CD4-positive, alpha-beta T cell treated with Interleukin-6 at 100 ng/mL for 8 hours (primary cell): ENCODE data around the gene MCCD1.

Experiments used
- DNase-seq: peaks from one replicate; pipeline ENCODE4 v3.0.0-alpha.2; 2020; ENCODE audit warnings: mixed read lengths, low spot score

MCCD1 gene

GRCh38 chr6:31543639-31544038, 14.9 kb downstream of the MCCD1 start:
- no peak for DNase-seq

- DNase-seq: no peak
Measured at GRCh38 chr6:31544676-31545075, 15.9 kb downstream of the MCCD1 start.

DNA sequence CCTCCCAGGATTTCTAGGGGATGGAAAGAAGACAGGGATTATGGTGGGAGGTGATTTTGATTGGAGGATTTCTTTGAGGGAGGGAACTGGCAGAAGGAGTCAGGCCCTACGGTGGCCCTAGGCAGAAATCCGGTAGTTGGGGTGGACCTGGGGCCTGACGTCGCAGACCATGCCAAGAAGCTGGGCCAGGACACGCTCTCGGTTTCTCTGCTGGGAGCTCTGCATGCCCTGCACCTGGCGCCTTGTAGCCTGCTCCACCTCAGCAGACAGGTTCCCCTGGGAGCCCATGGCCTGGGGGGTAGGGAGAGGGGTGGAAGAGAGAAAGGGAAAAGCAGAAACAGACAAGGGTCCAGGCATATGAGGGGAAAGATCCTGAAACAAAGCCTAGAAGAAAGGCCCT, 16.5 kb downstream of the MCCD1 start:
- no peak for DNase-seq

DNA sequence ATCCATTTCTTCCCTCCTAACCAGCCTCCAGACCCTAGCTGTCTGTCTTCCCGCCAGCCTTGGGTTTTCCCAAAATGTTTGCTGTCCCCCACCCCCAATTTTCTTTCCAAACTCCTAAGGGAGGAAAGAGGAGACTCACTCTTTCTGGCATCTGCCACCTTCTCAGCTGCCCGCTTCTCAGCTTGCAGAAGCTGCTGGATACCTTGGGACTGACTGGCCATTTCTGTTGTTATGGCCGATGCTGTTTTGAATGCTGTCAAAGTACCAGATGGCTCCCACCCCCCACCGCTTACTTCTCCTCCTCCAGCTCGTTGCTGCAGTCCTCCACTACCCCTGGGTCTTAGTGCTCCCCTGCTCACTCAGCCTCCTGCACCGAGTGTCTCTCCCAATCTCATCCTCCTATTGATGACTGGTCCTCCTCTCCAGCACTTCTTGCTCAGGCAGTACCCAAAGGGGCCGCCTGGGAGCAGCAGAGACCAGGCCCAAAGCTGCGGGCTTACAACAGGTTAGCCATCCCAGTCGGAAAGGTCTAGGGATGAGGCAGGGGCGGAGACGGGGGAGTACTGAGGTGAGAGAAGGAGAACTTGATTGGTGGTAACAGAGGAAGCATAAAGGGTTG, 17.7 kb downstream of the MCCD1 start, which contains the start of gene ATP6V1G2:
Gene ATP6V1G2, minus strand, starts transcription at position 270 of the 619 bp plus-strand sequence. Its CDS starts 49 bp downstream, at position 221.
- DNase-seq: peak; percentile 82

DNA sequence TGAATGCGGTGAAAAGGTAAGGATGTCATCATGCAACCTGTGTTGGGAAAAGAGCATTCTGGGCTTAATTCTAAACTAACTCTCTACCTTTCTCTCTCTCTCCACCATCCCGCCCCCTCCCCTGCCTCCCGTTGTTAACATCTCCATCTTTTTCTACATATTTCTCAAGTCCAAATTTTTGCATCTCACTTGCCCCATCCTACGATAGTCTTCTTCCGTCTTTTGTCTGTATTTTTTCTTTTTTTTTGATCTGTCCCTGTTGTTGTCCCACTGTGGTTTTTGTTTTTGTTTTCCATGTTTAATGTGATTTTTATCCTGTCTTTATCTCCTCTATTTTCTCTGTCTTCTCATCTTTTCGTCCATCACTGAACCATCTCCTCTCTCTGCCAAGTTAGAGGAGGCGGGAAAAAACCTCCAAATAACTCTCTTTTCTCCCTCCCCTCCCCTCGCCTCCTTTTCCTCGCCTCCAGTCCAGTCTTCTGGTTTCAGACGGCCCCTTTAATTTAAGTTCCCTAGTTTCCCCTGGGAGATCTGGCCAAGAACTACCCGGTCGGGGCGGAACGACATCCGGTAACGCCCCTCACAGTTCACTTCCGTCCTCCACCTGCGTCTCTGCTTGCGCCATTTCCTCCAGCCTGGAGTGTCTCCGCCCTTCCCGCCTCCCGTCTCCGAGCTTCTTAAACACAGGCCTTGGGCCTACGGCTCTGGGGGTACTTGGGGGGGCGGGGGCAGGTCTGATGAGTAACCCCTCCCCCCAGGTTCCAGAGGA, 18.4 kb downstream of the MCCD1 start, which contains the start of gene NFKBIL1:
Gene NFKBIL1, plus strand, starts transcription at position 651 of the 769 bp plus-strand sequence. Its CDS starts 87 bp downstream, at position 738.
- peak; percentile 90 for DNase-seq

DNA sequence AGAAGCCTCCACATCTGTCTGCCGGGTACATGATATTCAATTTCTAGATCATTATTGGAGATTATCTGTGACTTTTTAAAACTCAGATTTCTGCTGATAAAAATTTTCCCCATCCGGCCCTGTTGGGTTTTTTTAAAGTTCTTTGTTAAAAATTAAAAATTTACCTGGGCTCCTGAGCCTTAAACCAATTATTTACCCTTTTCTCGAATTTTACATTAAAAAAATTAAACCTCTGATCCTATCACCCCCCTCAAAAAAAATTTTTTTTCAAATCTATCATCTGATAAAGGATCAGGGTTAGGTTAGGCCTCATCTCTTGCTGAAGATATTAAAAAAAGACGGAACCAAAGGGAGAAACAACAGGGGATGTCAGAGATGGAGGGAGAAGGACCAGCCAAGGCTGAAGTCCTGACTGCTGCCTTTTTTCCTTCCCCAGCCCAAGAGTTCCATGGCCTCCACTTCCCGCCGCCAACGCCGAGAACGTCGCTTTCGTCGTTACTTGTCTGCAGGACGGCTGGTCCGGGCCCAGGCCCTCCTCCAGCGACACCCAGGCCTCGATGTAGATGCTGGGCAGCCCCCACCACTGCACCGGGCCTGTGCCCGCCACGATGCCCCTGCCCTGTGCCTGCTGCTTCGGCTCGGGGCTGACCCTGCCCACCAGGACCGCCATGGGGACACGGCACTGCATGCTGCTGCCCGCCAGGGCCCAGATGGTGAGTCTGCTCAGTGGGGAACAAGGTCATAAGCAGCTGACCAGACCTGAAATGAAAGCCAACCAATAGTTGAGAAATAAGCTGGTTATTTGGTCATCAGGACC, 19.2 kb downstream of the MCCD1 start:
- DNase-seq: no peak

GRCh38 chr6:31548544-31548873, 19.7 kb downstream of the MCCD1 start:
- DNase-seq: no peak

DNA sequence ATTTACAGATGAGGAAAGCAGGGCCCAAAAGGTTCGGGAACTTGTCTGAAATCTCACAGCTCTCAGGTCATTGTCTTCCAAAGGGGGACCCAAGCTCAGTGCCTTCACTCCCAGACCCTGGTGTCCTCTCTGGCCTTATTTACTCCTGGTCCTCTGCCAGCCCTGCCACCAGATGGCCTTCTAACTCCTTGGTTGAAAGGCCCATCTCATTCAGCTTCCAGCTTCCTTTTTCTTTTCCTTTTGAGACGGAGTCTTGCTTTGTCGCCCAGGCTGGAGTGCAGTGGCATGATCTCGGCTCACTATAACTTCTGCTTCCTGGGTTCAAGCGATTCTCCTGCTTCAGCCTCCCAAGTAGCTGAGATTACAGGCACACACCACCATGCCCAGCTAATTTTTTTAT, 22.6 kb downstream of the MCCD1 start:
- DNase-seq: peak; percentile 82

DNA sequence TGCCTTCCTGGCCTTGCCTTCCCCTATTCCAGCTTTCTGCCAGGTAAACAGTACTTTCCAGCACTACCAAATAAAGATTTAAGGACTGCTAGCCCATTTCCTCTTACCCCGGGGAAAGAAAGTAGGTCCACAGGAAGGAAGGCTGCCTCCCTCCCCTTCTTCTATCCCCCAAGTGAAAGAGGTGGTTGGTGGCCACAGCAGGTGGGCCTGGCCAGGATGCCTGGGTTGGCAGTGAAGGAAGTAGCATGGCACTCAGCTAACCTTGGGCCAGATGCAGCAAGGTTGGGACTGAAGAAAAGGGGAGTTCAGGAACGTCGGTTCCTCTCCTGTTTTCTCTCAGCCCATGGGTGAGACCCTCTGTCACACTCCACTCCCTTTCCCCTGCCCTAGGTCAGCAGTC, 27.5 kb downstream of the MCCD1 start:
- no peak for DNase-seq

DNA sequence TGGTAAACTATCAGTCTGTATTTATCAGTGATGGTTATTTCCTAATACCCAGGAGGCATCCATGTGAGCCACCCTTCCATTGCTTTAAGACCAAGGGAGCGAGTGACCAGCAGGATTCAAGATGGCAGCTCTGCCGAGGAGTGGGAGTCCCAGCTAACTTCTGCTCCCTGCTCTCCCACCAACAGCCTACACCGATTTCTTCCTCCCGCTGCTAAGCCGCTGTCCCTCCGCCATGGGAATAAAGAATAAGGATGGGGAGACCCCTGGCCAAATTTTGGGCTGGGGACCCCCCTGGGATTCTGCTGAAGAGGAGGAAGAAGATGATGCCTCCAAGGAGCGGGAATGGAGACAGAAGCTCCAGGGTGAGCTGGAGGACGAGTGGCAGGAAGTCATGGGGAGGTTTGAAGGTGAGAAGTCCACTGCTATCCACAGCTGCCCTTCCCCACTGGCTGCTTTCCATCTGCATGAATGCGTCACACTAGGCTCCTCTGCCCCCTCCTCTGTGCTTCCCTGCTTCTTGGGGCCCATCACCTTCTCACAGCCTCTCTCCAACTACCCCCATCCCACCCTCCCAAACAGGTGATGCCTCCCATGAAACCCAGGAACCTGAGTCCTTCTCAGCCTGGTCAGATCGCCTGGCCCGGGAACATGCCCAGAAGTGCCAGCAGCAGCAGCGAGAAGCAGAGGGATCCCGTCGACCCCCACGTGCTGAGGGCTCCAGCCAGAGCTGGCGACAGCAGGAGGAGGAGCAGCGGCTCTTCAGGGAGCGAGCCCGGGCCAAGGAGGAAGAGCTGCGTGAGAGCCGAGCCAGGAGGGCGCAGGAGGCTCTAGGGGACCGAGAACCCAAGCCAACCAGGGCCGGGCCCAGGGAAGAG, 28.9 kb downstream of the MCCD1 start:
- no peak for DNase-seq

DNA sequence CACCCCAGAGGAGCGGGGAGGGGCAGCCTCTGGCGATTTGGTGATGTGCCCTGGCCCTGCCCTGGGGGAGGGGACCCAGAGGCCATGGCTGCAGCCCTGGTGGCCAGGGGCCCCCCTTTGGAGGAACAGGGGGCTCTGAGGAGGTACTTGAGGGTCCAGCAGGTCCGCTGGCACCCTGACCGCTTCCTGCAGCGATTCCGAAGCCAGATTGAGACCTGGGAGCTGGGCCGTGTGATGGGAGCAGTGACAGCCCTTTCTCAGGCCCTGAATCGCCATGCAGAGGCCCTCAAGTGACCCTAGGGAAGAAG, 29.5 kb downstream of the MCCD1 start:
- no peak for DNase-seq

DNA sequence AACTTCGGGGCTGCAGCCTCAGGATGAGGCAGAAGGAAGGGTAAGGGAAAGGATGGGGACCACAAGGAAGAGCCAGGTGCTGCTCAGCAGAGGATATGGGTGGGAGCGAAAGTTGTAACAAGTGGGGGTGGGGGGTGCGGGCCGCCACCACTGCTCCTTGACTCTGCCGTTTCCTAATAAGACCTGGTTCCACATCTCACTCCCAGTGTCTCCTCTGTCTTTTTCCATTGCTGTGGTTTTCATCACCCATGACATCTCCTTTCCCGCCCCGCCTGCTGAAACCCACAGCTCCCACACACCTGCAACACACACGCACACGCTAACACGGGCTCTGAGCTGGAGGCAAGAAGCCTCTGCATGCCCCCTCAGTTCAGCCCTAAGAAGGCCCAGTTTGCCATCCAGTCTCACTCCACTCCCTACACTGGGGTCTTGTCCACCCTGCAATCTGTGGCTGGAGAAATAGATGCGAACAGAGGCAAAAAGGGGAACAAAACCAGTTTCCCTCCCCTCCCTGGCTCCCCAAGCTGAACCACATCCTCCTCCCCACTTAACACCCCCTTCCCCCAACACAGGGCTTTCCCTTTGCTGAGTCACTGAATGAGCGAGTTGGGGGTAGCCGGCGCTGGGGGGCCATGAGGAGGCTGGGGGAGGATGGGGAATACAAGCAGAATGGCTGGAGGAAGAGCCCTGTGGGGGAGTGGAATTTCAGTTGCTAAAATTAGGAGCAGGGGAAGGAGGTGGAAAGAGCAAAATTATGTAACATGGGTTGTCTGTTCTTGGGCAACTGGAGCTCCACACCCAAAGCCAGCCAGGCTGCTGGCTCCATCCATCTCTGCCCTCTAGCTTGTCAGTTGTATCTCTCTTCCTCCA, 30.1 kb downstream of the MCCD1 start:
- peak; percentile 70 for DNase-seq

GRCh38 chr6:31559606-31559957, 30.8 kb downstream of the MCCD1 start:
- no peak for DNase-seq

GRCh38 chr6:31559958-31560696, 31.4 kb downstream of the MCCD1 start:
- peak; percentile 60 for DNase-seq

DNA sequence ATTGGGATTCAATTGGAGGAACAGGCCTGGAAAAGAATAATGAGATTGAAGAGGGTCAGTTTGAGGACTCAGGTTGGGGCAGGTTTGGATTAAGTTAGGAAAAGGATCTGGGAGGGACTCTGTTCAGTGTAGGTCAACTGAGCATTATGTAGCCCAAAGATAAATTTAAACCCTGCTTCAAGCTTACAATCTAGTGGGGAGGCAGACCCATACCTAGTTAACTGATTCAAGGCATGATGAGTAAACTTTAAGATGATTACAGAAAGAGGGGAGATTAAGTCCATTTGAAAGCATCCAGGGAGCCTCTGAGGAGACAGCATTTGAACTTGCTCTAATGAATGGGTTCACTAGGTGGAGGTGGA, 31.9 kb downstream of the MCCD1 start:
- no peak for DNase-seq

DNA sequence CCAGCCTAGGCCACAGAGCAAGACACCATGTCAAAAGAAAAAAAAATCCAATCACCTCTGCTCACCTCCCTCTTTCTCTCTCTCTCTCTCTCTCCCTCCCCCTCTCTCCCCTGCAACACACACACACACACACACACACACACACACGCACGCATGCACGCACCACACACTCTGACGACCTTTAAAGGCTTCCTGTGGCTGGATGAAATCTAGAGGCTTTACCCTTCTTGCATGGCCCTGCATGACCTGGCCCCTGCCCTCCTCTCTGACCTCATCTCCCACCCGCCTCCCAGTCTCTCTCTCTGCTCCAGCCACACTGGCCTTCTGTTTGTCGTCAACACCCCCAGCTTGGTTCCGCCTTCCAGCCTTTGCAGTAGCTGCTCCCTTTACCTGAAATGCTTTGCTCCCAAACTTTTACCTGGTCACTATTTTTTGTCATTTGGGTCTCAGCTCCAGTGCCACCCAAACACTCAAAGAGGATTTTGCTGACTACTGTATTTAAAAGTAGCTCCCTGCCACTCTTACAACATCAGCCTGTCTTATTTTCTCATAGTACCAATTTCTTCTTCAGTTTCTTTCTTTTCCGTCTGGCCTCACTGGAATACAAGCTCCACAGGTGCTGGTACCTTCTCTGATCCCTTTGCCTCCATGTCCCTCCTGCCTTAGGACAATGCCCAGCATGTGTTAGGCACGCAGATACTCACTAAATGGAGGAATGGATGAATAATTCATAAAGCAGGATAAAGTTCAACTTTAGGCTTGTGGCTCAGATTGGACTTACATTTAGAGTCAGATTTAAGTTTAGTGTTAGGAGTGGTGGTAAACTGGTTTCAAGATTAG, 39.0 kb downstream of the MCCD1 start:
- peak; percentile 41 for DNase-seq

- peak; percentile 73 for DNase-seq
Measured at GRCh38 chr6:31568537-31568961, 39.8 kb downstream of the MCCD1 start.

DNA sequence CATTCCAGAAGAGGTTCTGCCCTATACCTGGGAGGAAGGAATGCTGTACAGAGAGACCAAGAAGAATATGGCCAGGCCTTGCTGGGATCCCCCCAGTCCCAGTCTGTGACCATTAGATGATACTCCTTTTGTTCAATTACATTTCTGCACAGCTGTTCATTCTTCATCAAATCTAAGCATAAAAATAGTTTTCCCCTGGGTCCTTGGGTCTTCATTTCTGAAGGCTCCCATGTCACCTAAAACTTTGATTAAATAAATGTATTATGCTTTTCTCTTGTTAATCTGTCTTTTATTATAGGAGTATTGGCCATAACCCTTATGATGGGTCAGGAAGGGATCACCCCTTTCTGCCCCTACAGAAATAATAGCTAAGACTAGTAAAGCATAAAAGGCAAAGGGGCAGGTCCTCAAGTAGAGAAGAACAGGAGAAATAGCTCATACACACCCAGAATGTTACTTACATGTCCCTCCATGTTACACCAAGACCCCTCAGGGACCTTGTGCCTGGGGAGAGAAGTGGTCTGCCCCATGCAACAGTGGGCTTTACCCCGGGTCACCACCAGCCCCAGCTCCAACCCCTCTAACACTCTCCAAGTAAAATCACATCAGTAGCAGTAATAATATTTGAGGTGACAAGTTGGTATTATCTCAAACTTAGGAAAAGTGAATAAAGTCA, 41.2 kb downstream of the MCCD1 start:
- no peak for DNase-seq
